Measurements from ENCODE around the gene FAU.

DNA sequence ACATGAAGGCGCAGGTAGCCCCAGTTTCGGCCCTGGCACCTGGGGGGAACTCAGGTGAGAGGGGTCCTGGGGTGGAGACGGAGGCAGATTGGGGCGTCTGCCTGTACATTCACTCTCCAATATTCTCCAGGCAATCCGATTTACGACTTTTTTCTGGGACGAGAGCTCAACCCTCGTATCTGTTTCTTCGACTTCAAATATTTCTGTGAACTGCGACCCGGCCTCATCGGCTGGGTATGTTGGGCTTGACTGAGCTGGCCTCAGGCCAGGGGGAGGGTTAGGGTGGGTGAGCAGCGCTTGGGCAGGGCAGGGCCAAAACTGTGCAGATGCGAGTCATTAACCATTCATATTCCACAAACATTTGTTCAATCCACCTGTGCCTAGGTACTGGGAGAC, 8.6 kb downstream of the FAU start:
- TF ChIP-seq, protein P1, sequence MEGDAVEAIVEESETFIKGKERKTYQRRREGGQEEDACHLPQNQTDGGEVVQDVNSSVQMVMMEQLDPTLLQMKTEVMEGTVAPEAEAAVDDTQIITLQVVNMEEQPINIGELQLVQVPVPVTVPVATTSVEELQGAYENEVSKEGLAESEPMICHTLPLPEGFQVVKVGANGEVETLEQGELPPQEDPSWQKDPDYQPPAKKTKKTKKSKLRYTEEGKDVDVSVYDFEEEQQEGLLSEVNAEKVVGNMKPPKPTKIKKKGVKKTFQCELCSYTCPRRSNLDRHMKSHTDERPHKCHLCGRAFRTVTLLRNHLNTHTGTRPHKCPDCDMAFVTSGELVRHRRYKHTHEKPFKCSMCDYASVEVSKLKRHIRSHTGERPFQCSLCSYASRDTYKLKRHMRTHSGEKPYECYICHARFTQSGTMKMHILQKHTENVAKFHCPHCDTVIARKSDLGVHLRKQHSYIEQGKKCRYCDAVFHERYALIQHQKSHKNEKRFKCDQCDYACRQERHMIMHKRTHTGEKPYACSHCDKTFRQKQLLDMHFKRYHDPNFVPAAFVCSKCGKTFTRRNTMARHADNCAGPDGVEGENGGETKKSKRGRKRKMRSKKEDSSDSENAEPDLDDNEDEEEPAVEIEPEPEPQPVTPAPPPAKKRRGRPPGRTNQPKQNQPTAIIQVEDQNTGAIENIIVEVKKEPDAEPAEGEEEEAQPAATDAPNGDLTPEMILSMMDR (IDR thresholded peaks at IDR 0.05) = no peak
- no peak for TF ChIP-seq POLR2A (IDR thresholded peaks at IDR 0.05)

Data from thyroid gland (tissue), 4 donors.